BLaER1 (cell line): ENCODE data around the gene DGUOK.
A peak's percentile ranks its signal among the peaks of the same experiment; 100 is the strongest.

Source experiments
- H3K27ac ChIP-seq: shearing (Covaris generic); formaldehyde crosslinking; 2 replicates; pipeline ENCODE4 v1.8.1; 2022
- H3K27me3 ChIP-seq: shearing (Covaris generic); formaldehyde crosslinking; 2 replicates; pipeline ENCODE4 v1.8.1; 2022
- H3K36me3 ChIP-seq: shearing (Covaris generic); formaldehyde crosslinking; 2 replicates; pipeline ENCODE4 v1.8.1; 2022
- H3K4me1 ChIP-seq: shearing (Covaris generic); formaldehyde crosslinking; 2 replicates; pipeline ENCODE4 v1.8.1; 2022
- H3K4me2 ChIP-seq: shearing (Covaris generic); formaldehyde crosslinking; 2 replicates; pipeline ENCODE4 v1.8.1; 2022
- H3K4me3 ChIP-seq: shearing (Covaris generic); formaldehyde crosslinking; 2 replicates; pipeline ENCODE4 v1.8.1; 2022
- H3K9ac ChIP-seq: shearing (Covaris generic); formaldehyde crosslinking; 2 replicates; pipeline ENCODE4 v1.8.1; 2022
- H3K9me3 ChIP-seq: shearing (Covaris generic); formaldehyde crosslinking; 2 replicates; pipeline ENCODE4 v1.8.1; 2022
- H4K20me1 ChIP-seq: shearing (Covaris generic); formaldehyde crosslinking; 2 replicates; pipeline ENCODE4 v1.8.1; 2022
- Cebpa-rat ChIP-seq: shearing (Covaris generic); IDR thresholded peaks from 2 replicates; pipeline ENCODE4 v1.8.1; 2022

Gene DGUOK

GRCh38 chr2:74007121-74007520, 80.4 kb downstream of the DGUOK start:
- H3K27me3 ChIP-seq = no peaks in the 10 kb centered on the region
- H3K9me3 ChIP-seq = no peaks in the 10 kb centered on the region
- no peak for TF ChIP-seq Cebpa-rat
- H3K4me2 ChIP-seq = peak overlapping the region; percentile 99
- H3K4me1 ChIP-seq = peaks cover 76% of the 10 kb centered on the region
- no peak overlapping the region; the same call in 1 of the 2 replicates for H3K9ac ChIP-seq
- H4K20me1 ChIP-seq = peaks cover 100% of the 10 kb centered on the region
- H3K36me3 ChIP-seq = peaks cover 79% of the 10 kb centered on the region
- no peak overlapping the region for H3K4me3 ChIP-seq
- no peak overlapping the region for H3K27ac ChIP-seq

- Histone ChIP-seq H3K27ac (no peak overlapping the region), H3K4me3 (no peak overlapping the region), H3K9me3 (no peaks in the 10 kb centered on the region), H3K27me3 (no peaks in the 10 kb centered on the region), H3K4me1 (peaks cover 71% of the 10 kb centered on the region), H3K9ac (no peak overlapping the region; the same call in 1 of the 2 replicates), H3K4me2 (peak overlapping the region; percentile 99), H4K20me1 (peaks cover 100% of the 10 kb centered on the region), H3K36me3 (peaks cover 85% of the 10 kb centered on the region)
- TF ChIP-seq Cebpa-rat = no peak
These were observed 81.0 kb downstream of the DGUOK start for GRCh38 chr2:74007711-74008110.
